HG03159 (cell line): Measurements from ENCODE around the gene TNFRSF25.
"Not testable (repeated sequence)": the region's sequence is repeated elsewhere in the genome, so short reads cannot be mapped to it uniquely, and the experiment has no call there.

Experiments
- ATAC-seq: cut with Tn5 transposase; IDR thresholded peaks from one replicate; pipeline ENCODE4 v1.9.1; 2021; ENCODE audit warnings: mild to moderate bottlenecking, moderate library complexity; ENCODE audit not compliant: unreplicated experiment

The TNFRSF25 gene

DNA sequence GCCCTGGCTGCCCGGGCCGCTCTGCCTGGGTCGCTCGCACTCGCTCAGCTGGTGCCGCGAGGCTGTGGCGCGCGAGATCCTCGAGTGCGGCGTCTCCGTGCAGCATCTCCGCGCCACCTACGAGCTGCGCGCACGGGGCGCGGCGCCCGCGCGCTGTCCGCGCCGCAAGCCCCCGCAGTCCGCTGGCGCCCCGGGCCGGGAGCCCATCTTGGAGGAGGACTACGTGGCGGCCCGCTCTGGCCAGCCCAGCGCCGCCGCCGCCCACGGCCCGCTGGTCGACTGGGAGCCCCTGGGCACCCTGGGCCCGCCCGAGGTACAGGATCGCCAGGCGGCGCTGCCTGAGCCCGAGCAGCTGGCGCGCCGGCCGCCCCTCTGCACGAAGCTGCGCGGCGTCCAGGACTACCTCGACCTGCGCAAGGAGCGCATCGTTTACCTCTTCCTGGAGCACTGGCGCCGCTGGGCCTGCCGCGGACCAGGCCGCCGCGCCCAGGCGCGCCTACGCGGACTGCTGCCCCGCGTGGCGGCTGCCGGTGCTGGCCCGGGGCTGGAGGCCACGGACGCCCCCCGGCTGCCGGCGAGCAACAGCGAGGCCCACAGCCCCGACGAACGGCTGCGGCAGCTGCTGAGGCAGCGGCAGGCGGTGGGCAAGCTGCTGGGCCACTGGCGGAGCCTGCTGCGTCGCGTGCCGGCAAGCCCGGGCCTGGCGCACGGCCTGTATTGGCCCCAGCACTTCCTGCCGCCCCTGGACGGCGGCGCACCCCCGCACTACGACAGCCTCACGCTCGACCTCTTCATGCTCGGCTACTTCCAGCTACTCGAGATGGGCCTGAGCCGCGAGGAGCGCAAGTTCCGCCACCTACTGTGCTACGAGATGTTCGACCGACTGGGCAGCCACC, 10.9 kb downstream of the TNFRSF25 start:
- no peak for ATAC-seq

DNA sequence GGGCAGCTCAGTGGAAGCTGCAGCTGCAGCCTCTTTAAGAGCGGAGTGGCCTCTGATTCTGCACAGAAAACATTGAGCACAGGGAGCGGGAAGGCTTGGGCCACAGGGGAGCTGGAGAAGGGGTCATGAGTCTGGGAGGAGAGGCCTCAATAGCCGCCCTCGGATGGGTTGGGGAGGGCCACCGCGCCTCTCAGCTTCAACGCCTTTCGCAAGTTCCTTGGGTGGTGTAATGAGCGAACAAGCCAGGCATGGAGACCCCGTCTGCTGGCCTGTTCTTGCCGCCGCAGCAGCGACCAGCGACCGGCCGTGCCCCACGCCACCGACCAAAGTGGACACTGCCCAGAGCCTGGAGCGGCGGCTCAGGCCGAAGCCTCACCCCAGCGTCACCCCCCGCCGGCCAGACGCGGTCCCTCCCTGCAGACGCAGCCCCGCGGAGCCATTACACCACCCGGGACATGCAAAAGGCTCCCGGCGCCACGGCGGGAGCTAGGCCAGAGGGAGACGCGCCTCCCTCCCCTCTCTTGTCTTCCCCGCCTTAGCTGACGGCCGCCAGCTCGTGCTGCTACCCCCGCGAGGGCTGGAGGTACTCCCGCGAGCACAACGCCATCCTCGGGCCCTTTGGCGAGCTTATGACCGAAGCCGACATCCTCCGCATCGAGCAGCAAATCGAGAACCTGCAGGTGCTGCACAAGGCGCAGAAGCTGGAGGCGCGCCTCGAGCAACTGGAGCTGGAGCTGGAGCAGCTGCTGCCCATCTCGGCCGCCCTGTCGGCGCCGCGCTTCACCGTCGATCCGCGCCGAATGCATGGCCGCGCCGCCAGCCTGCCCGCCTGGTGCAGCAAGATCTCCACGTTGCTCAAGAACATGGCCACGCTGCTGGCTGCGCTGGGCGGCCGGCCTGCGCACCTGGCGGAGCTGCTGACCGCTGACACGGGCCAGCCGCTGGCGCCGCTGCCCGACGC, 11.8 kb downstream of the TNFRSF25 start:
- ATAC-seq = not testable (repeated sequence)

DNA sequence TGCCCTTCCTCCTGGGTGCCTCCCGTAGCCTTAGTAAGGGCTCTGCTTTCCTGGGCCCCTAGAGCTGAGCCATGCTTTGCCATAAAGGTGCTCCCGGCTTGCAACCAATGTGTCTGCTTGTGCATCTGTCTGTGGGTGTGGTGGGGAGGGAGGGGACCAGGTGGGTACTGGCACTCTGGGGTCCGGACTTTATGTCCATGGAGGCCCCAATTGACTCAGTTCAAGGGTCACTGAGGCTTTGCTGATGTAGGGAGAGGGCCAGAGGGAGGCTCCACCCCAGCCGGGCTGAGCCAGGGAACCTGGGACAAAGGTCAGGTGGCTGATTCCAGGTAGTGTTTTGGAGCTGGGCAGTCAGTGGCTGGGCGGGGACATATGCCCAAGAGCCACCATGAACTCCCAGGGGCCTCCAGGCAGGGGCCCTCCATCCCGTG, 15.0 kb downstream of the TNFRSF25 start:
- no peak for ATAC-seq

DNA sequence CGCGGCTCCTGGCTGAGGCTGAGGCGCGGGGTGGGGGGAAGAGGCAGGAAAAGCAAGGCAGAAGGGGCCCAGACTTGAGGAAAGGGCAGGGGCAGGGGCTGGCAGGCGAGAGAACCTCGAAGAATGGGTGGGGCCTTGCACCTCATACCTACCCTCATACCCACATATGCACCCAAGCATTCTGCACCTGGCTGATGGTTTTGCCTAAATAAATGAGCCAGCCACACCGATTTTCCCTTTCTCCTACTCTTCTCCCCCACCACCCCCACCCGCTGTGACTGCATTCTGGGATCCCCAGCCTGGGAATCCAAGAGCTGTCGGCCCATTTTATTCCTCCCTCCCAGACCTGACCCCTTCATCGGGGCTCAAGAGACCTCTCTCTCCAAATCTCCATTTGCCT, 15.5 kb downstream of the TNFRSF25 start:
- not testable (repeated sequence) for ATAC-seq

DNA sequence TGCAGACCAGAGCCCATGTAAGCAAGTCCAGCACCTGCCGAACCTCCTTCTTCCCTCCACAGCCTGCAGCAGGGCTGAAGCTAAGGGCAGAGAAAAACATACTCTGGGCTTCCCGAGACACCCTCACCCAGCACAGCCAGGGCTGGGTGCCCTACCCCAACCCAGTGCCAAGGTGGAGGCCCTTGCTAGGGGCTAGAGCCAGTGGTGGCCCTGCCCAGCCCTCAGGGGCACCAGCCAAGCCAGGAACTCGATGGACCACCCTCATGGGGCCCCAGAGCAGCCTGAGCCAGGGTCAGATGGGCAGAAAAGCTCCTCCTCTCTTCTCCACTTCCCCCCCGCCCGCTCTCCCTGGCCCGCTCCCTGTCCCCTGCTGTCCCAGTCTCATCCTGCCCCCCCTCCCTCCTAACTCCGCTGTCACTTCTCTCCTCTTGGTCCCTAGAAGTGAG, 15.9 kb downstream of the TNFRSF25 start:
- ATAC-seq = no peak

DNA sequence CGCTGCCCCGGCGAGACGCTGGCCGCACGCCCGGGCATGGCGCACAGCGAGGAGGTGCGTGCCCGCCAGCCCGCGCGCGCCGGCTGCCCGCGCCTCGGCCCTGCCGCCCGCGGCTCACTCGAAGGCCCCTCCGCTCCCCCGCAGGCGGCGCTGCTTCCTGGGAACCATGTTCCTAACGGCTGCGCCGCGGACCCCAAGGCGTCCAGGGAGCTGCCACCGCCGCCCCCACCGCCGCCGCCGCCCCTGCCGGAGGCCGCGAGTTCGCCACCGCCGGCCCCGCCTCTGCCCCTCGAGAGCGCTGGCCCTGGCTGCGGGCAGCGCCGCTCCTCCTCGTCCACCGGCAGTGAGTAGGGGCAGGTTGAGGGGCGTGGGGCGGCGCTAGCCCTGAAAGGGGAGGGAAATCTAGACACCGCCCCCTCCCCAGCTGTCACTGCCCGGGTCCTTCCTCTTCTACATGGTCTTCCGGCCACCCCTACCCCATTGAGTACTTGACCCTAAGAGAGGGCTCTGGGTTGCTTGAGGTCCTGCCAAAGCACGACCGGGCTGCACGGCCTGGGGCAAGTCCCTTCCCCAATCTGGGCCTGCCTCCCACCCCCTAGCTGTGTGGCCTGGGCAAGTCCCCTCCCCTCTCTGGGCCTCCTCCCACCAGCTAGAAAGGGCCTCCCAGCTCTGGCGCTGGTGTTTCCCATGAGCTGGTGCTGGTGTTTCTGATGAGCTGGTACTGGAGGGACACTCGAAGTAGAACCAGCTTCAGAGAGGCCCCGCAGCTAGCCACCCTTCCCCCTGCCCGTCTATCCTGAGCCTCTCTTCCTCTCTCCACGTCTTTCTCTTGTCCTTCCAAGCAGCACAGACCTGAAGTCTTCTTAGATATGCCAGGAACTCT, 17.0 kb downstream of the TNFRSF25 start:
- no peak for ATAC-seq

DNA sequence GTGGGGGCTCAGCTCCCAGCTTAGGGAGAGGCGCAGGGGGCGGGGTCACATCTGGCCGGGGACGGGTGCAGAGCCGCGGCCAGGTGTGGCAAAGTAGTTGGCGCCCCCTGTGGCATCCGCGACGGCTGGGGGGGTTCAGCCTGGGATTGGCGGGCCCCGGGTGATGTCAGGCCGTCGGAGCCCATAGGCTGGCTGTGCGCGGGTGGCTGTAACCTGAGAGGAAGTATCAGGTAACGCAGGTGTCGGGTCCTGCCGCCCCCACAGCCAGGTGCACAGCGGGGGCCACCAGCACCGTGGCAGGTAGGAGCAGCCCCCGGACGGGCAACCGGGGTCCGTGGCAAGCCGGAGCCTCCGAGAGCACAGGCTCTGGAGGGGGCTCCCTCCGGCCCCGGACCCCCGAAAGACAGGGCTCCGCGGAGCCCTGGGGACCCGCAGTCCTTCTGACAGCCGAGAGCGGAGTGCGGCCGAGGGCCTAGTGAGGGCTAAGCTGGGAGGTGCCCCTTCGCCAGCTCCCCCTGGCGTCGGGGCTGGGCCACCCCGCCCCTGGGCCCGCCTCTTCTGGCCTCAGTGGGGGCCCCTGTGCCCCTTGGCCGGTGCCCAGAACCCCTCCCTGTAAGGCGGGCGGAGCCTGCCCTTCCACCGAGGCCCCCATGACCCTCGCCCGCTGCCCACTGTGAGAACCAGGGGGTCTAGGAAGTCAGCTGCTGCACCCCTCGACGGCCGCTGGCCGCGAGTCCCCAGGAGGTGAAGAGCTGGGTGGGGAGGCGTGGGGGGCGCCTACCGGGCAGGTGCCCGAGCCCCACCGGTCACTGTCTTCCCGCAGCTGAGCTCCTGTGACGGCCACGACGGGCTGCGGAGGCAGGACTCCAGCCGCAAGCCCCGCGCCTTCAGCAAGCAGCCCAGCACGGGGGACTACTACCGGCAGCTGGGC, 17.9 kb downstream of the TNFRSF25 start:
- ATAC-seq = no peak

DNA sequence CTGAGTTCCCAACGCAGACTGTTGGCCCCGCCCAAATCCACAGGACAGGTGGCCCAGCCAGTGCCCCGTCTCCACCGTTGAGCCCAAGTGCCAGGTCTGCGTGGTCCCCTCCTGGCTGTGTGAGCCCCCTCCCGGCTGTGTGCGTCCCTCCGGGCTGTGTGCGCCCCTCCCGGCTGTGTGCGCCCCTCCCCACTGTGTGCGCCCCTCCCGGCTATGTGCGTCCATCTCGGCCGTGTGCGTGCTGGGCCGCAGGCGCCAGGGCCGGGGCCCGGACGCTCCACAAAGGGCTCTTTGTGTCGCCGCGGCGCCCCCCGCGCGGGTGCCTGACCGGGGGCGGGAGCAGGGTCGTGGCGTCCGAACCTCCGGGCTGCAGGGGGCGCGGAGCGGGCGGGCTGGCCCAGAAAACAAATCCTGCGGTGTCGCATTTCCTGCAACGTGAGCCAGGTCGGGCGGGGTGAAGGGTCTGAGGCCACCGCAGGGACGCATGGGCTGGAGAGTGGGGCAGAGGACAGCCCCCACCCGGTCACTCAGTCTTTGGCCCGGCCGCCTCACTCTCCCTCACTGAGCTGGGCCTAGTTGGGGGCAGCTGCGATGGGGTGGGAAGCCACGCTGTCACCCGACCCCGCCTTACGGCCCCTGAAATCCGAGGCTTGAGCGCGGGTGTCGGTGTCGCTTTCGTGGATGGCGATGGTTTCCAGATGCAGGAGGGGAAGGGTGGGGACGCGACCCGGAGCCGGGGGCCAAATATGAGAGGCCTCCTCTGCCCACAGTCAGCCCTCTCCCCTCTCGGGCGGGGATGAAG, 18.8 kb downstream of the TNFRSF25 start:
- no peak for ATAC-seq

DNA sequence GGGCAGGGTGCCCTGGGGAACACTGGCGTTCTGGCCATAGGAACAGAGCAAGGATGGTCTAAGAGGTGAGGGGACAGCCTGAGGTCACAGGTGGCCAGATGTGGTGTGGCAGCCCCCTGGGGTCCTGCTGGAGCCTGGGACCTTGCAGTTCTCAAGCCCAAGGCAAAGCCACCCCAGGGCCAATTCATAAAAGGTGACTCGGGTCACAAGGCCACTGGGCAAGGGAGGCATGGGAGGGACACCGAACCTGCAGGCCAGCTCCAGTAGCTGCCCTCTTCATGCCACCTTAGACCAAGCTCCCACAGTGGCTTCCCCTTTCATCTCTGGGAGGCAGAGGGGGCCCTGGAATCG, 19.3 kb downstream of the TNFRSF25 start:
- no peak for ATAC-seq

DNA sequence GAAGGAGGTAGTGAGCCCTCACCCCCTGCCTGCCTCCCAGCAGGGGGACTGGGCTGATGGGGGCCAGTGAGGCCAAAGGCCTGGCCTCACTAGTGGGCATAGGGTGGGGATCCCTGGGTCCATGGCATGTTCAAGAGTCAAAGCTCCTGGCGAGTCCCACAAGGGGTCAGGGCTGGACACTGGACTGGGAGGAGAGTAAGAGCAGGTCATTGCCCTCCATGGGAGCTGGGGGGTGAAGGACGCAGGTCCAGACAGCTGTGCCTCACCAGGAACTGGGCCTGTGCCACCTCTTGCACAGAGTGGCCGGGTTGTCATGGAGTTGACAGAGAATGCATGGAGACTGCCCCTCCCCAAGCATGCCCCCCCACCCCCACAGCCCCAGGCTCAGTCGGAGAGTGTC, 20.0 kb downstream of the TNFRSF25 start:
- not testable (repeated sequence) for ATAC-seq

DNA sequence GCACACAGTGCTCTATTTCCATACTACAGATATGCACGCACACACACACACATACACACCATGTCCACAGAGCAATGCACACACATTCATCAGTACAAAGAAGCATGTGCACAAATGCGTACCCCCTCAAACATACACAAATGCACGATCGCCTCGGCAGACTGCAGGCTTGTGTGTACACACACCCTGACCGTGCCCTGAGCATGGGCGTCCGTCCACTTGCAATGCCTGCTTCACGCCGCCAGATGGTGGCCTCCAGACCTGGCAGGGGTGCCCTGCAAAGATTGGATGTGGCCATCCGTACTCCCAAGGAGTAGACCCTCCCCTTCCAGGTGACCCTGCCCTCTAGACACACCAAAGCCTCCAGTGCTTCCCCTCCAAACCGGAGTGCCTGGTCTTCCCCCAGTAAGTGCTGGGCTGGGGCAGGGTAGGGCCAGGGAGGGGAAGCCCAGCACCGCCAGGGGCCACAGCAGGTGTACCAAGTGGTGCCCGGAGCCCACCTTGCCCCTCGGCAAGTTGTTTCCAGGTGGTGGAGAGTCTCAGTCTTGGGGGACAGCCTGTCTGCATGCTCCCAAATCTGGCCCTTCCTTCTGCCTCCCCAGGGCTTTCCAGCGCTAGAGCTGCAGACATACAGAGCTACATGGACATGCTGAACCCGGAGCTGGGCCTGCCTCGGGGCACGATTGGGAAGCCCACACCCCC, 20.8 kb downstream of the TNFRSF25 start:
- no peak for ATAC-seq

DNA sequence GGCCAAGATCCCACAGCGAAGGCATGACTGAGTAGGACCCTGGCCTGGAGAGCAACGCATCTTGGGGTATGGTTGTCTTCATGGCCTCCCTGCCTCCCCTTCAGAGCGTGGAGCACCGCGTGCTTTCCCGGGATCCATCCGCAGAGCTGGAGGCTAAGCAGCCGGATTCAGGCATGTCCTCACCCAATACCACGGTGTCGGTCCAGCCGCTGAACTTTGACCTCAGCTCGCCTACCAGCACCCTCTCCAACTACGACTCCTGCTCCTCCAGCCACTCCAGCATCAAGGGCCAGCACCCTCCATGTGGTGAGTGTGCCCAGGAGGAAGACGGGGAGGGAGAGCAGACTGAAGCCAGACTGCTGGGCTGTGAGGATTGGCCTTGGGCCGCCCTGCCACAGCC, 21.6 kb downstream of the TNFRSF25 start:
- no peak for ATAC-seq

DNA sequence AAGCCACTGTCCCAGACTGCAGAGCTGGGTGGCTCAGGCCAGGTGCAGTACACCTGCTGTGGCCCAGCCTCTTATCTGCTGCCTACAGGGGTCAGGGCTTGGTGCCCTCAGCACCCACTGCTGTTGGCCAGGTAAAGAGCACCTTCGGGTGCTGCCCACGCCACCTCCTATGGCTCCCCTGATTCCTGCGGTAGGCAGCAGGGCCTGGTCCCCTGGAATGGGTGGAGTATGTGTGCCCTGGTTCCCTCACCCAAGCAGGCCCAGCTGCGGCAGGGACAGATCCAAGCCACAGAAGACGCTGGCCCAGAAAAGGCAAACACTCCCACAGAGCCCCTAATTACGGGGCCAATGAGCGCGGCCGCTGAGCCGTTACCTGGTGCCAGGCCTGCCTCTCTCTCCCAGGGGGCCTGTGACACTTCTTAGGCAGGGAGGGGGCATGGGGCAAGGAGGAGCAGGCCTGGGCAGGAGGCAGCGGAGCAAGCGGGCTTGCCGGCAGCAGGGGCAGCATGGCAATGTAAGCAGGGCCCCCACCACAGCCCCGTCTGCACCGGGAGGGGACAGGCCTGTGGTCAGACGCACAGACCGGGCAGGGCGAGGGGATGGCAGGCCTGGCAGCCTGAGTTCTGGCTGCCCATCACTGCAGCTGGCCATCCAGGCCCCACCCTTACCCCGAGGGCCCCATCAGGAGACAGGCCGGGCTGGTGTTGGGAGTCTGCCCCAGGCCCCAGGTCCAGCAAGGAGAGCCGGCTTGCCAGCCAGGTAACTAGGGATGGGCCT, 22.4 kb downstream of the TNFRSF25 start:
- ATAC-seq = no peak

DNA sequence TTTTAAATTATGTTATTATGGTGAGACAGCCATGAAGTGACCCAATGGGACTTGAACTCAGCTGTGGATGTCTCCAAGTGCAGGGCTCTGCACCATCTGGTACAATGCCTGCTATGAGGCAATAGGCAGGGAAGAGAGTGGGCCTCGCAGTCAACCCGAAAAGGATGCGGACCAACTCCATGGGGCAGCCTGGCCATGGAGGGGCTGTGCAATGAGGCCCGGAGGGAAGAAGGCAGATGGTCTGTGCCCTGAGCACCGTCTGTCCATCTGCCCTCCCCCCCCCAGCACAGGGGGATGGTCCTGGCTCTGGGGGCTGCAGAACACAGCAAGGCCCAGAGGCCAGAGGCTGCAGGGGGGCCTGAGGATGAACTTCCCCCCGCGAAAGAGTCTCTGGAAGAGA, 24.4 kb downstream of the TNFRSF25 start:
- ATAC-seq = no peak

DNA sequence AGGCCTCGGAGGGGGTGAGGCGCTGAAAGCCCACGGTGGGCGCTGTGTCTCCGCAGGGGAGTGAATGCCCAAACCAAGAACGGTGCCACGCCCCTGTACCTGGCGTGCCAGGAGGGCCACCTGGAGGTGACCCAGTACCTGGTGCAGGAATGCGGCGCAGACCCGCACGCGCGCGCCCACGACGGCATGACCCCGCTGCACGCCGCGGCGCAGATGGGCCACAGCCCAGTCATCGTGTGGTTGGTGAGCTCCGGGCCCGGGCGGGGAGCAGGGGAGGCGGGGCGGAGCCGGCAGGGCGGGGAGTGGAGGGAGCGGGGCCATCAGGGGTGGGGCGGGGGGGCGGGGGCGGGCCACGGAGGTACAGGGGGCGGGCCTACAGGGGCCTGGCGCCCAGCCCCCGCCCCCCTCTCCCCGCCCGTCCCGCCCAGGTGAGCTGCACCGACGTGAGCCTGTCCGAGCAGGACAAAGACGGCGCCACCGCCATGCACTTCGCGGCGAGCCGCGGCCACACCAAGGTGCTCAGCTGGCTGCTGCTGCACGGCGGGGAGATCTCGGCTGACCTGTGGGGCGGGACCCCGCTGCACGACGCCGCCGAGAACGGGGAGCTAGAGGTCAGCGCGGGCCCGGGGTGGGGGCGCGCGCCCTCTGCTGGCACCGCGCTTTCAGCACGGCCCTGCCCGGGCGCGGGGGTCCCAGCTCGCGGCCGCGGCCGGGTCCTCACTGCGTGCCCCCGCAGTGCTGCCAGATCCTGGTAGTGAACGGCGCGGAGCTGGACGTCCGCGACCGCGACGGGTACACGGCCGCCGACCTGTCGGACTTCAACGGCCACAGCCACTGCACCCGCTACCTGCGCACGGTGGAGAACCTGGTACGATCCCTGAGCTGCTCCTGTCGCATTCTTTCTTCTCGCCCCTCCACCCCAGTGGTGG, 25.5 kb downstream of the TNFRSF25 start:
- ATAC-seq = no peak

DNA sequence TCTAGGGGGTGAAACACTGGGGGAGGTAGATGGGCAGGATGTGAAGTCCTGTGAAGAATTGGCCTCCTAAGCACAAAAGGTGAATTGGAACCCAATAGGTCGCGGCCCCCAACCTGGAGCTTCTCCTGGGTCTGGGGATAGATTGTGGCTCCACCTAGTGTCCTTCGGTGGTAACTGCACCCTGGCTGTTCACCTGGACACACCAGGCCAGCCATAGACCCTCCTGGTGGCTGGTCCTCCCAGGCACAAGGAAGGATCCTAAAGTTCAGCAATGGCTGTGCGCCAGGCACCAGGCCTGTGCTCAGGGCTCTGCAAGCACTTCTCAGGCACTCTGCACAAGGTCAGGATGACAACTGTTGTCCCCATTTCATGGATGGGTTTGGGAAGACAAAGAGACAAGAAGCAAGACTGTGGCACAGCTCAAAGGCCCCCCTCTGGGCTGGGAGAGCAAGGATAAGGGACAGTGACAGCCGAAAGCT, 27.9 kb downstream of the TNFRSF25 start:
- ATAC-seq = no peak
